ENCODE data around the gene UBR1.

Gene UBR1

GRCh38 chr15:42932833-42933515, 172.9 kb downstream of the UBR1 start:
- no peak for TF ChIP-seq TAF1 (IDR thresholded peaks at IDR 0.05; ENCODE audit: borderline replicate concordance, insufficient read depth, low read length)
- TF ChIP-seq, protein P1, sequence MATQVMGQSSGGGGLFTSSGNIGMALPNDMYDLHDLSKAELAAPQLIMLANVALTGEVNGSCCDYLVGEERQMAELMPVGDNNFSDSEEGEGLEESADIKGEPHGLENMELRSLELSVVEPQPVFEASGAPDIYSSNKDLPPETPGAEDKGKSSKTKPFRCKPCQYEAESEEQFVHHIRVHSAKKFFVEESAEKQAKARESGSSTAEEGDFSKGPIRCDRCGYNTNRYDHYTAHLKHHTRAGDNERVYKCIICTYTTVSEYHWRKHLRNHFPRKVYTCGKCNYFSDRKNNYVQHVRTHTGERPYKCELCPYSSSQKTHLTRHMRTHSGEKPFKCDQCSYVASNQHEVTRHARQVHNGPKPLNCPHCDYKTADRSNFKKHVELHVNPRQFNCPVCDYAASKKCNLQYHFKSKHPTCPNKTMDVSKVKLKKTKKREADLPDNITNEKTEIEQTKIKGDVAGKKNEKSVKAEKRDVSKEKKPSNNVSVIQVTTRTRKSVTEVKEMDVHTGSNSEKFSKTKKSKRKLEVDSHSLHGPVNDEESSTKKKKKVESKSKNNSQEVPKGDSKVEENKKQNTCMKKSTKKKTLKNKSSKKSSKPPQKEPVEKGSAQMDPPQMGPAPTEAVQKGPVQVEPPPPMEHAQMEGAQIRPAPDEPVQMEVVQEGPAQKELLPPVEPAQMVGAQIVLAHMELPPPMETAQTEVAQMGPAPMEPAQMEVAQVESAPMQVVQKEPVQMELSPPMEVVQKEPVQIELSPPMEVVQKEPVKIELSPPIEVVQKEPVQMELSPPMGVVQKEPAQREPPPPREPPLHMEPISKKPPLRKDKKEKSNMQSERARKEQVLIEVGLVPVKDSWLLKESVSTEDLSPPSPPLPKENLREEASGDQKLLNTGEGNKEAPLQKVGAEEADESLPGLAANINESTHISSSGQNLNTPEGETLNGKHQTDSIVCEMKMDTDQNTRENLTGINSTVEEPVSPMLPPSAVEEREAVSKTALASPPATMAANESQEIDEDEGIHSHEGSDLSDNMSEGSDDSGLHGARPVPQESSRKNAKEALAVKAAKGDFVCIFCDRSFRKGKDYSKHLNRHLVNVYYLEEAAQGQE (IDR thresholded peaks at IDR 0.05; ENCODE audit: insufficient read depth in 1 of 2, low read depth in 2 of 2, low read length in 2 of 2), result no peak
- TF ChIP-seq SIN3A (IDR thresholded peaks at IDR 0.05; ENCODE audit: borderline replicate concordance, insufficient read depth, low read length), result no peak

- TF ChIP-seq TAF1 (IDR thresholded peaks at IDR 0.05; ENCODE audit: borderline replicate concordance, insufficient read depth, low read length) (no peak), FOXP2 (optimal IDR thresholded peaks at IDR 0.05; ENCODE audit: borderline replicate concordance, extremely low read depth, extremely low read length, insufficient read depth) (no peak), POLR2AphosphoS5 (IDR thresholded peaks at IDR 0.05; ENCODE audit: low read depth, low read length) (no peak), SIN3A (IDR thresholded peaks at IDR 0.05; ENCODE audit: borderline replicate concordance, insufficient read depth, low read length) (no peak)
- TF ChIP-seq, protein P1 (IDR thresholded peaks at IDR 0.05; ENCODE audit: insufficient read depth in 1 of 2, low read depth in 2 of 2, low read length in 2 of 2), result no peak
These were observed 173.9 kb downstream of the UBR1 start for GRCh38 chr15:42931702-42932486.

- no peak for TF ChIP-seq TAF1 (IDR thresholded peaks at IDR 0.05; ENCODE audit: borderline replicate concordance, insufficient read depth, low read length)
- TF ChIP-seq POLR2AphosphoS5 (IDR thresholded peaks at IDR 0.05; ENCODE audit: low read depth, low read length), result no peak
- no peak for TF ChIP-seq FOXP2 (optimal IDR thresholded peaks at IDR 0.05; ENCODE audit: borderline replicate concordance, extremely low read depth, extremely low read length, insufficient read depth)
- TF ChIP-seq, protein P1 (IDR thresholded peaks at IDR 0.05; ENCODE audit: insufficient read depth in 1 of 2, low read depth in 2 of 2, low read length in 2 of 2), result no peak
- no peak for TF ChIP-seq SIN3A (IDR thresholded peaks at IDR 0.05; ENCODE audit: borderline replicate concordance, insufficient read depth, low read length)
These were observed 176.5 kb downstream of the UBR1 start for GRCh38 chr15:42929306-42929848.

DNA sequence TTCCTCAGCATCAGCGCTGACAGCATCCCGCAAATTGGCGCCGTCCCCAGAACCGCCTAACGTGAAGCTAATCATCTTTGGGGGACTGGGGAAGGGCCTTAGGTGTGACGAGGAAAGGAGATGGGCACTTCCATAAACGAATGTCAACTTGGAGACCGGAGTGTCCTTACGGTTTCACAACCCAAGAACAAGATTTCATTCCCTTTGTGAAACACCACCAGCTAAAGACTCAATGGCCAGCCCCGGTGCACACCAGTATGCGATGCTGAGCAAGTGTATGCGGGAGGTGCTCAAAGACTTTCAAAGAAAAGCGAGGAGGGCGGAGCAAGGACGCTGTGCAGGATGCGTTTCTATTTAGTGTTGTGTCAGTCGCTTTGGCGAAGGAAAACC, 184.5 kb downstream of the UBR1 start:
- TF ChIP-seq FOXP2 (optimal IDR thresholded peaks at IDR 0.05; ENCODE audit: borderline replicate concordance, extremely low read depth, extremely low read length, insufficient read depth) (no peak), POLR2AphosphoS5 (IDR thresholded peaks at IDR 0.05; ENCODE audit: low read depth, low read length) (no peak), SIN3A (IDR thresholded peaks at IDR 0.05; ENCODE audit: borderline replicate concordance, insufficient read depth, low read length) (no peak), TAF1 (IDR thresholded peaks at IDR 0.05; ENCODE audit: borderline replicate concordance, insufficient read depth, low read length) (no peak)
- TF ChIP-seq, protein P1 (IDR thresholded peaks at IDR 0.05; ENCODE audit: insufficient read depth in 1 of 2, low read depth in 2 of 2, low read length in 2 of 2), result no peak

All from PFSK-1 (cell line).